ENCODE data around the gene TTC27. TPM values are rescaled to one million over a fixed set of nuclear protein-coding genes. Genes with fewer than 3 reads are reported as not detected.

TTC27 gene
- polyA plus RNA-seq, 3 donors, result 18.1 to 26.9 (median 21.2) TPM

- DNase-seq (ENCODE audit: extremely low read depth in 1 of 11, low read depth in 9 of 11, low spot score in 4 of 11), result no peak
Measured at GRCh38 chr2:32647180-32647651, 19.4 kb downstream of the TTC27 start.

GRCh38 chr2:32652555-32653209 lies 24.8 kb downstream of the TTC27 start:
- DNase-seq (ENCODE audit: extremely low read depth in 1 of 11, low read depth in 9 of 11, low spot score in 4 of 11), result no peak

- DNase-seq (ENCODE audit: extremely low read depth in 1 of 11, low read depth in 9 of 11, low spot score in 4 of 11), result no peak
Measured at GRCh38 chr2:32656069-32656468, 28.2 kb downstream of the TTC27 start.

- no peak for DNase-seq (ENCODE audit: extremely low read depth in 1 of 11, low read depth in 9 of 11, low spot score in 4 of 11)
Measured at GRCh38 chr2:32663864-32664263, 36.0 kb downstream of the TTC27 start.

GRCh38 chr2:32666704-32667103 lies 38.9 kb downstream of the TTC27 start:
- DNase-seq (ENCODE audit: extremely low read depth in 1 of 11, low read depth in 9 of 11, low spot score in 4 of 11), result no peak

GRCh38 chr2:32668254-32668653 lies 40.4 kb downstream of the TTC27 start:
- no peak for DNase-seq (ENCODE audit: extremely low read depth in 1 of 11, low read depth in 9 of 11, low spot score in 4 of 11)

- no peak for DNase-seq (ENCODE audit: extremely low read depth in 1 of 11, low read depth in 9 of 11, low spot score in 4 of 11)
Measured at GRCh38 chr2:32671885-32672533, 44.2 kb downstream of the TTC27 start.

- DNase-seq (ENCODE audit: extremely low read depth in 1 of 11, low read depth in 9 of 11, low spot score in 4 of 11), result no peak
Measured at GRCh38 chr2:32678825-32679224, 51.0 kb downstream of the TTC27 start.

- DNase-seq (ENCODE audit: extremely low read depth in 1 of 11, low read depth in 9 of 11, low spot score in 4 of 11), result no peak
Measured at GRCh38 chr2:32680942-32681341, 53.1 kb downstream of the TTC27 start.

- no peak for DNase-seq (ENCODE audit: extremely low read depth in 1 of 11, low read depth in 9 of 11, low spot score in 4 of 11)
Measured at GRCh38 chr2:32683520-32684086, 55.8 kb downstream of the TTC27 start.

GRCh38 chr2:32688541-32688940 lies 60.7 kb downstream of the TTC27 start:
- no peak for DNase-seq (ENCODE audit: extremely low read depth in 1 of 11, low read depth in 9 of 11, low spot score in 4 of 11)

GRCh38 chr2:32691678-32692077 lies 63.8 kb downstream of the TTC27 start:
- DNase-seq (ENCODE audit: extremely low read depth in 1 of 11, low read depth in 9 of 11, low spot score in 4 of 11), result no peak

GRCh38 chr2:32696439-32696838 lies 68.6 kb downstream of the TTC27 start:
- no peak for DNase-seq (ENCODE audit: extremely low read depth in 1 of 11, low read depth in 9 of 11, low spot score in 4 of 11)

- no peak for DNase-seq (ENCODE audit: extremely low read depth in 1 of 11, low read depth in 9 of 11, low spot score in 4 of 11)
Measured at GRCh38 chr2:32697156-32697555, 69.3 kb downstream of the TTC27 start.

GRCh38 chr2:32699151-32699550 lies 71.3 kb downstream of the TTC27 start:
- DNase-seq (ENCODE audit: extremely low read depth in 1 of 11, low read depth in 9 of 11, low spot score in 4 of 11), result no peak

- no peak for DNase-seq (ENCODE audit: extremely low read depth in 1 of 11, low read depth in 9 of 11, low spot score in 4 of 11)
Measured at GRCh38 chr2:32701806-32702205, 74.0 kb downstream of the TTC27 start.

- no peak for DNase-seq (ENCODE audit: extremely low read depth in 1 of 11, low read depth in 9 of 11, low spot score in 4 of 11)
Measured at GRCh38 chr2:32702303-32703064, 74.6 kb downstream of the TTC27 start.

GRCh38 chr2:32706815-32707579 lies 79.1 kb downstream of the TTC27 start:
- DNase-seq (ENCODE audit: extremely low read depth in 1 of 11, low read depth in 9 of 11, low spot score in 4 of 11), result no peak

- peak in 5 of 11 donors; percentile 4 to 32 (median 8) for DNase-seq (ENCODE audit: extremely low read depth in 1 of 11, low read depth in 9 of 11, low spot score in 4 of 11)
Measured at GRCh38 chr2:32711219-32711618, 83.4 kb downstream of the TTC27 start.

All from renal cortex interstitium (tissue), 11 donors.